Measurements from ENCODE around the gene LRRC52. TPM values are rescaled to one million over a fixed set of nuclear protein-coding genes. Genes with fewer than 3 reads are reported as not detected.

LRRC52 gene
- total RNA-seq, result not detected

GRCh38 chr1:165543532-165544438 is at the start of gene LRRC52:
TSS of gene LRRC52 (plus strand) at chr1:165544000. CDS start at chr1:165544297, 297 bp downstream.
- DNase-seq (no peak), ATAC-seq (replicated peaks in 1 of 2) (no peak)
- H3K4me1 Mint-ChIP-seq (ENCODE audit: low read depth), result peaks cover 5% of the 10 kb centered on the region
- no peaks in the 10 kb centered on the region for H3K9me3 Mint-ChIP-seq
- no peak within 1 kb of the TSS for H3K4me3 Mint-ChIP-seq
- H3K36me3 Mint-ChIP-seq (ENCODE audit: insufficient read depth in 2 of 2), result no peaks in the 10 kb centered on the region
- H3K27me3 Mint-ChIP-seq (ENCODE audit: low read depth), result peaks cover 65% of the 10 kb centered on the region
- no peak within 1 kb of the TSS for H3K27ac Mint-ChIP-seq

DNA sequence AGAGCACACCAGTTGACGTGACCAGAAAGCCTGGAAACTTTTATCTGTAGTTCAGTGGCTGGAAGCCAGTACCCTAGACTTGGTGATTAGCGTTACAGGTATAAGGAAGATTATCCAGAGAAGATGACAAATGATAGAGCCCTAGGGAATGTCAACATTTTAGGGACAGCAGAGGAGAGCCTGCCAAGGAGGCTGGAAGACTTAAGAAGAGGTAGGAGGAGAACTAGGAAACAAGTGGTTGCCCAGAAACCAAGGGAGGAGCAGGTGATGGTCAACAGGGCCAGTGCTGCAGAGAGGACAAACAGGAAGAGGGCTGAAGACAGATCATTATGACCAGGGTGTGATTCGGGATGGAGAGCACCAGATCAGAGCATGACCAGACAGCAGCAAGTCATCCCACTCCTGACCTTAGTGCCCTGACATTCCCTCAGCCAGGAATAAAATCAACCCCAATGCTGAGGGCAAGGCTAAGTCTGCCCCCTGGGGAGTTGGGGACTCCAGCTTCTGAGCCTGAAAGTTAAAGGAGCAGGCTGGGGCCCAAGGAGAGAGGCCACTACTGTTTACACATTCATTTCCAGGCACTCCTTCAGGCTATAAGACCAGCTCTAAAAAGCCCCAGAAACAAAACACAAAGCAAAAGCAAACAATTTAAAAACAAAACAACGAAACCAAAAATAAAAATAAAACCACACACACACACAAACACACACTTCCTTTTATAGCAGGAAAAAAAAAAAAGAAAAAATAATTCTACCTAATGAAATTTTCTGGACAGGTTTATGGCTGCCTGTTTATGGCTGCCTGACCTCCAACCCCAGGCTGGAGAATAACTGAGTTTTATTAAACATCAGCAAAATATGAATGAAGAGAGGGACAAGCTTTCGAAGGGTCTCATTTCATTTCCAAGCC is 48.6 kb upstream of the LRRC52 start:
- Mint-ChIP-seq H3K9me3 (no peaks in the 10 kb centered on the region), H3K4me3 (no peak overlapping the region), H3K27me3 (ENCODE audit: low read depth) (peaks cover 12% of the 10 kb centered on the region), H3K36me3 (ENCODE audit: insufficient read depth in 2 of 2) (no peaks in the 10 kb centered on the region), H3K4me1 (ENCODE audit: low read depth) (no peaks in the 10 kb centered on the region), H3K27ac (no peak overlapping the region)
- DNase-seq (no peak), ATAC-seq (replicated peaks in 1 of 2) (no peak)

GRCh38 chr1:165495858-165496205 is 48.0 kb upstream of the LRRC52 start:
- DNase-seq, result no peak
- H3K27ac Mint-ChIP-seq, result no peak overlapping the region
- H3K9me3 Mint-ChIP-seq, result no peaks in the 10 kb centered on the region
- H3K4me3 Mint-ChIP-seq, result no peak overlapping the region
- ATAC-seq (replicated peaks in 1 of 2), result no peak
- H3K4me1 Mint-ChIP-seq (ENCODE audit: low read depth), result no peaks in the 10 kb centered on the region
- peaks cover 16% of the 10 kb centered on the region for H3K27me3 Mint-ChIP-seq (ENCODE audit: low read depth)
- no peaks in the 10 kb centered on the region for H3K36me3 Mint-ChIP-seq (ENCODE audit: insufficient read depth in 2 of 2)

GRCh38 chr1:165496501-165496900 is 47.3 kb upstream of the LRRC52 start:
- H3K4me1 Mint-ChIP-seq (ENCODE audit: low read depth), result no peaks in the 10 kb centered on the region
- peaks cover 11% of the 10 kb centered on the region for H3K27me3 Mint-ChIP-seq (ENCODE audit: low read depth)
- no peak overlapping the region for H3K4me3 Mint-ChIP-seq
- H3K27ac Mint-ChIP-seq, result no peak overlapping the region
- DNase-seq (no peak), ATAC-seq (replicated peaks in 1 of 2) (no peak)
- H3K36me3 Mint-ChIP-seq (ENCODE audit: insufficient read depth in 2 of 2), result no peaks in the 10 kb centered on the region
- H3K9me3 Mint-ChIP-seq, result no peaks in the 10 kb centered on the region

DNA sequence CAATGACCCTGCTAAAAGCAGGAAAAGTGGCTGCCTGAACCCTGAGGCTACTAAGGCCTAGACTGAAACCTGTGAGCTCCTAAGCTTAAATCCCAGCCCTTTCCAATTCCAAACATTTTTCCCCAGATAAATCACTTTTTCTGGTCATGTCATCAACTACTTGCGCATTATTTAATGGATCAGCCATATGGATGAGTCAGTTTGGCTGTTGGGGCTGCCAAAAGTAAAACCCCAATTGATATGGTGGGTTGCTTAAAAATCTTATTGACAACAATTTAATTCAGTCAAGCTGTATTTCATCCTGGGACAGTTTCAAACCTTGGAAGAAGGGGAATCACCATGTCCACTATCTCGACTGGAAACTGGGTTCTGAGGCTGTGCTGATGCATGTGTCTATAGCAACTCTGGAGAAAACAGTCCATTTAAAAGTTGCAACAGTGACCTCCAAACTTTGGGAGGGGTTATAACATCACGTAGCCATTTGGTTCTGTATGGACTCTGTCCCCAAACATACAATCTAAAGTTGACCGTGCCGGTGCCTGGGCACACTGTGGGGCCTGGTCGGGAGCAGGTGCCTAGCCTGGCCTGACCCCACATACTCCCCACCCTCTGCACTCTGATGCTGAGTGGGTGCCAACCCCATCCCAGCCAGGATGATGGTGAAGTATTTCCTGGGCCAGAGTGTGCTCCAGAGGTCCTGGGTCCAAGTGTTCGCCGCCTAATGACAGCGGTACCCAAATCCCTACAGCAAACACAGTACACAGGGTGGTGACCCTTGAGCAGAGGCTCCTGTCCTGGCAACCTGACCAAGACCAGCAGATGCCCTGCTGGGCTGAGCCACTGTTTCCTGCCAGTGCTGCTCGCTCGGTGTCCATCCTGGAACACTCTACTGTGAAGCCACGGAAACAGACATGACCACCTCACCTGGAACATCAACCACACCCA is 46.5 kb upstream of the LRRC52 start:
- Mint-ChIP-seq H3K27ac (no peak overlapping the region), H3K9me3 (no peaks in the 10 kb centered on the region), H3K4me3 (no peak overlapping the region), H3K27me3 (ENCODE audit: low read depth) (peaks cover 11% of the 10 kb centered on the region), H3K36me3 (ENCODE audit: insufficient read depth in 2 of 2) (no peaks in the 10 kb centered on the region), H3K4me1 (ENCODE audit: low read depth) (no peaks in the 10 kb centered on the region)
- DNase-seq (no peak), ATAC-seq (replicated peaks in 1 of 2) (no peak)

GRCh38 chr1:165501330-165501969 is 42.4 kb upstream of the LRRC52 start:
- Mint-ChIP-seq H3K27me3 (ENCODE audit: low read depth) (peaks cover 18% of the 10 kb centered on the region), H3K27ac (no peak overlapping the region), H3K4me1 (ENCODE audit: low read depth) (no peaks in the 10 kb centered on the region), H3K36me3 (ENCODE audit: insufficient read depth in 2 of 2) (no peaks in the 10 kb centered on the region), H3K9me3 (peaks cover 1 to 4% of the 10 kb centered on the region in 2 donors), H3K4me3 (no peak overlapping the region)
- DNase-seq (no peak), ATAC-seq (replicated peaks in 1 of 2) (no peak)

DNA sequence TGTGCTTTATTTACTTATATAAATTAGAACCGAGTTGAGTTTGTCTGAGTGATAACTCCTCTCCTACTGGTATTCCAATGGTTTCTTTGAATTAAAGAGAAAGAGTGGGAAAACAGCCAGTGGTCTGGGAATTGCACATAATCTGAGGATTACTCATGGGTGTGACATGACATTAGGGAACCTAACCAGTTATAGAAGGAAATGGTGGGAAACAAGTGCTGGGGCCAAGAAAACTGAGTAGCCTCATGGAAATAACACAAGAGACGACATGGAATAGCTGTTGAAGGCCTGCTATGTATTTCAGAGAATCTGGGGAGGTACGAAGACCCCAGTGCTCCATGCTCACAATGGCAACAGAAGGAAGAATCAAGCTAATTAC is 41.8 kb upstream of the LRRC52 start:
- Mint-ChIP-seq H3K36me3 (ENCODE audit: insufficient read depth in 2 of 2) (no peaks in the 10 kb centered on the region), H3K4me1 (ENCODE audit: low read depth) (no peaks in the 10 kb centered on the region), H3K9me3 (peaks cover 1 to 4% of the 10 kb centered on the region in 2 donors), H3K4me3 (no peak overlapping the region), H3K27me3 (ENCODE audit: low read depth) (peaks cover 18% of the 10 kb centered on the region), H3K27ac (no peak overlapping the region)
- DNase-seq (no peak), ATAC-seq (replicated peaks in 1 of 2) (no peak)

- no peak for ATAC-seq (replicated peaks in 1 of 2)
- Mint-ChIP-seq H3K27ac (no peak overlapping the region), H3K36me3 (ENCODE audit: insufficient read depth in 2 of 2) (no peaks in the 10 kb centered on the region), H3K4me1 (ENCODE audit: low read depth) (no peaks in the 10 kb centered on the region), H3K27me3 (ENCODE audit: low read depth) (peaks cover 22% of the 10 kb centered on the region), H3K4me3 (no peak overlapping the region), H3K9me3 (peaks cover 1 to 4% of the 10 kb centered on the region in 2 donors)
- no peak for DNase-seq
Observed at GRCh38 chr1:165507570-165507969, 36.2 kb upstream of the LRRC52 start.

GRCh38 chr1:165508291-165508690 is 35.5 kb upstream of the LRRC52 start:
- peaks cover 1 to 4% of the 10 kb centered on the region in 2 donors for H3K9me3 Mint-ChIP-seq
- DNase-seq (no peak), ATAC-seq (replicated peaks in 1 of 2) (no peak)
- H3K27ac Mint-ChIP-seq, result no peak overlapping the region
- H3K4me3 Mint-ChIP-seq, result no peak overlapping the region
- no peaks in the 10 kb centered on the region for H3K36me3 Mint-ChIP-seq (ENCODE audit: insufficient read depth in 2 of 2)
- H3K4me1 Mint-ChIP-seq (ENCODE audit: low read depth), result no peaks in the 10 kb centered on the region
- peaks cover 26% of the 10 kb centered on the region for H3K27me3 Mint-ChIP-seq (ENCODE audit: low read depth)

DNA sequence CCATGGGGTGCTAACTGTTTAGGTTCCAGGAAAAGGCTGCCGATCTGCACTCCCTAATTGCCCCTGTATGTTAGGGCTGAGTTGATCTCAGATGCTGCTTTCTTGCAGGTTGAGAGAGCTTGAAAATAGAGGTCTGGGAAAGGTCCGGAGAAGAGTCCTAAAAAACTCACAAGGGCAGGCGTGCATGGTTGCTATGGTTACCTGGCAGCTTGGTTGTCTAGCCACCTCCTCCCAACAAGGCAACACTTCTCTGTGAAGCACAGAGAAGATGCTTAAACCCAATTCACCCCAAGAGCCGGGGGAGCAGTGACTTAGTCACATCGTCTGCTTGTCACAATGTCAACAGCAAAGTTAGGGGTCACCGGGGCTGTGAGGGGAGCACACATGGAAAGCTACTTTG is 31.0 kb upstream of the LRRC52 start:
- peaks cover 19% of the 10 kb centered on the region for H3K27me3 Mint-ChIP-seq (ENCODE audit: low read depth)
- H3K4me3 Mint-ChIP-seq, result no peak overlapping the region
- ATAC-seq (replicated peaks in 1 of 2) (no peak), DNase-seq (no peak)
- no peaks in the 10 kb centered on the region for H3K4me1 Mint-ChIP-seq (ENCODE audit: low read depth)
- H3K9me3 Mint-ChIP-seq, result no peaks in the 10 kb centered on the region
- no peaks in the 10 kb centered on the region for H3K36me3 Mint-ChIP-seq (ENCODE audit: insufficient read depth in 2 of 2)
- no peak overlapping the region for H3K27ac Mint-ChIP-seq

DNA sequence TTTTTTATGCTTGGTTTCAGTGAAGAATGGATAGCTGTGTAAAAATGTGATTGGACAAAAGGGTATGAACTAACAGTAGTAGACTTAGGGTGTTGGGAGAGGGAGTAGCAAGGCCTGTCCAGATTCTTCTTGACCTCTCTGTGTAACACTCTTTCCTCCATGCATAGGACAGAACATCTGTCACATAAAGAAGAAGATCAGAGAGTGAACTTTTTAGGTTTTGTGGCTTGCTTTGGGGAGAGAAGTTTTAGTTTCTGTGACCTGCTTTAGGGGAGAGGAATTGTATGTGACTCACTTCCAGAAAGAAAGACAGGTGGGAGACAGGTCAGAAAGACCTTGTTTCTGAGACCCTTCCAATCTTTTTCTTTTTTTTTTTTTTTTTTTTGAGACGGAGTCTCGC is 27.3 kb upstream of the LRRC52 start:
- peaks cover 19% of the 10 kb centered on the region for H3K27me3 Mint-ChIP-seq (ENCODE audit: low read depth)

DNA sequence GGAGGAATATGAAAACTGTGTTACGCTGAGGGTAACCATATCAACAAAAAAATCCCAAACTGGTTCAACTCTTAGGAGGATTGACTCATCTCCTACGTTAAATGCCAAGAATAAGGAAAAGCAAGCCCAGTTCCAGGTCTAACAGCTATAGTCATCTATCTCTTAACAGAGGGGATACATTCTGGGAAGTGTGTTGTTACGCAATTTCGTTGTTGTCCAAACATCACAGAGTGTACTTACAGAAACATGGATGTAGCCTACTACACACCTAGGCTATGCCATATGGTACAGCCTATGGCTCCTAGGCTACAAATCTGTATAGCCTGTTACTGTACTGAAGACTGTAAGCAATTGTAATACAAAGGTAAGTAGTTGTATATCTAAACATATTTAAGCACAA is 23.2 kb upstream of the LRRC52 start:
- peaks cover 6 to 9% of the 10 kb centered on the region in 2 donors for H3K36me3 Mint-ChIP-seq (ENCODE audit: insufficient read depth in 2 of 2)
- peaks cover 5 to 6% of the 10 kb centered on the region in 2 donors for H3K9me3 Mint-ChIP-seq
- ATAC-seq (replicated peaks in 1 of 2), result no peak
- H3K27ac Mint-ChIP-seq, result no peak overlapping the region
- H3K4me1 Mint-ChIP-seq (ENCODE audit: low read depth), result no peaks in the 10 kb centered on the region
- no peak for DNase-seq
- peaks cover 23% of the 10 kb centered on the region for H3K27me3 Mint-ChIP-seq (ENCODE audit: low read depth)
- no peak overlapping the region for H3K4me3 Mint-ChIP-seq

More for the DNA sequence above, 27.3 kb upstream of the LRRC52 start:
- no peak overlapping the region for H3K4me3 Mint-ChIP-seq
- peaks cover 2 to 4% of the 10 kb centered on the region in 2 donors for H3K9me3 Mint-ChIP-seq
- no peak for DNase-seq
- peaks cover 4 to 7% of the 10 kb centered on the region in 2 donors for H3K36me3 Mint-ChIP-seq (ENCODE audit: insufficient read depth in 2 of 2)
- no peak for ATAC-seq (replicated peaks in 1 of 2)
- H3K27ac Mint-ChIP-seq, result no peak overlapping the region
- H3K4me1 Mint-ChIP-seq (ENCODE audit: low read depth), result no peaks in the 10 kb centered on the region
